ENCODE data around the gene PSMB8.

DNA sequence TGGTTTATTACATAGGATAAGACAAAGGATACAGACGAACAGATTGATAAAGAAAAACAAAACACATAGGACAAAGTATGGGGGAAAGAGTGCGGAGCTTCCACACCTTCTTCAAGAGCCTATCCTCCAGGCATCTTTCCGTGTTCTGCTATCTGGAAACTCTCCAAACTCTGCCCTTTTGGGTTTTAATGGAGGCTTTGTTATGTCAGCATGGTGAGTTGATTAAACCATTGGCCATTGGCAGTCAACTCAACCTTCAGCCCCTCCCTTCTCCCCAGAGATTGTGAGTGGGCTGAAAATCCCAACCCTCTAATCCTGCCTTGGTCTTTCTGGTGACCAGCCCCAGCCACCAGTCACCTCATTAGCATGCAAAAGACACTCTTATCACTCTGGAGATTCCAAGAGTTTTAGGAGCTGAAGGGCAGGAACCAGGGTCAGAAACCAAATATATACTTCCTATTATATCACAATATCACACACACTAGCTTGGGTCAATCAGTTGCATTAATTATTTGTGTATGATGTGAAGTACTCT, 50.9 kb downstream of the PSMB8 start:
- TF ChIP-seq ZSCAN23 (tag by site-specific recombination; IDR thresholded peaks at IDR 0.05) (no peak), ZNF514 (tag by site-specific recombination; IDR thresholded peaks at IDR 0.05) (no peak), CTCF (tag by site-specific recombination; IDR thresholded peaks at IDR 0.05) (no peak), ZNF24 (tag by site-specific recombination; IDR thresholded peaks at IDR 0.05) (no peak), REST (tag by site-specific recombination; IDR thresholded peaks at IDR 0.05) (no peak)
- TF ChIP-seq, protein P1, sequence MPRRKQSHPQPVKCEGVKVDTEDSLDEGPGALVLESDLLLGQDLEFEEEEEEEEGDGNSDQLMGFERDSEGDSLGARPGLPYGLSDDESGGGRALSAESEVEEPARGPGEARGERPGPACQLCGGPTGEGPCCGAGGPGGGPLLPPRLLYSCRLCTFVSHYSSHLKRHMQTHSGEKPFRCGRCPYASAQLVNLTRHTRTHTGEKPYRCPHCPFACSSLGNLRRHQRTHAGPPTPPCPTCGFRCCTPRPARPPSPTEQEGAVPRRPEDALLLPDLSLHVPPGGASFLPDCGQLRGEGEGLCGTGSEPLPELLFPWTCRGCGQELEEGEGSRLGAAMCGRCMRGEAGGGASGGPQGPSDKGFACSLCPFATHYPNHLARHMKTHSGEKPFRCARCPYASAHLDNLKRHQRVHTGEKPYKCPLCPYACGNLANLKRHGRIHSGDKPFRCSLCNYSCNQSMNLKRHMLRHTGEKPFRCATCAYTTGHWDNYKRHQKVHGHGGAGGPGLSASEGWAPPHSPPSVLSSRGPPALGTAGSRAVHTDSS (tag by site-specific recombination; IDR thresholded peaks at IDR 0.05), result no peak
